Coronary artery (tissue), 2 donors: ENCODE data around the gene AHCY.

Source experiments
- DNase-seq: peaks from one replicate; pipeline ENCODE4 v3.0.0-alpha.2; 2017; ENCODE audit warnings: low spot score
- H3K27ac ChIP-seq, 2 donors: fragments of 200-600 bp; sonication (generic); one replicate each; pipeline ENCODE4 v1.5.1; 2016 to 2019
- H3K4me3 ChIP-seq: fragments of 200-600 bp; sonication (generic); 2 replicates; pipeline ENCODE4 v1.5.1; 2016; ENCODE audit warnings: mild to moderate bottlenecking, moderate library complexity
- TF ChIP-seq, protein P1 (sequence below): fragments of 200-600 bp; sonication (generic); IDR thresholded peaks from one replicate; pipeline ENCODE4 v1.5.1; 2019; ENCODE audit warnings: antibody characterized with exemption

AHCY gene

DNA sequence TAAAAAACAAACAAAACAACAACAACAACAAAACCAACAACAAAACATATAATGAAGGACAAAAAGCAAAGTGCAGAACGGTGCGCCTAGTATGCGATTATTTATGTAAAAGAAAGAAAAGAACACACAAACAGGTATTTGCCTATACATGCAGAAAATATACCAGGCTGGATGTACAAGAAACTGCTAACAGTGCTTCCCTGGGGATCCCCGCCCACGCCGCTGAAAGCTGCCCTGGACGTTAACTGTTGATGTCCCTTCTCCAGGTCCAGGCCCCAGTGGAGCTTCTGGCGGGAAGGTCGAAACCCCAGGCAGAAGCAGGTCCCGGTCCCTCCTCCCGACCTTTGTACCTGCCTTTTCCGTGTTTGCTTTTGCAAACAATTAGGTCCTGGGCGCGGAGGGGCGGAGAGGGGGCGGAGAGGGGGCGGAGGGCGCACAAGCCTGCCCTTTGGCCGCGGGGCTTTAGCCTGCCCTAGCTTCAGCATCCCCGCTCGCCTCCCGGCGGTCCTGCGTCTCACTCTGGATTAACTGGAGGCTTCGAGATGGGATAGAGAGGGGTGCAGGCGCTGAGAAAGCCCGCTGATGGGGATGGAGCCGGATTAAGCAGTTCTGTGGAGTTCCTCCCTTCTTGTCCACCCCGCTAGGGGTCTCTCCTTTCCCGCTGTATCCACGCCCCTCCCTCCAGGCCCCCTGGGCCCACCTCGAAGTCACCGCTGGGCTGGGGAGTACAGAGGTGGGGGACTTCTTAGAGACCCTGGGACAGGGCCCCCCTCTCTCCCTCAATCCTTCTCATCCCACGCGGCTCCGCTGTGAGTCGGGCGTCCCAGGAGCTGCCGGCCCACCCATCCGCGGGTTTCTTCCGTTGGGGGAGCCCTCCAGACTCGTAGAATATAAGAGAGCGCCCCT lies 8.2 kb upstream of the AHCY start:
- H3K4me3 ChIP-seq = peak overlapping the region; percentile 53
- no peak for DNase-seq
- TF ChIP-seq, protein P1, sequence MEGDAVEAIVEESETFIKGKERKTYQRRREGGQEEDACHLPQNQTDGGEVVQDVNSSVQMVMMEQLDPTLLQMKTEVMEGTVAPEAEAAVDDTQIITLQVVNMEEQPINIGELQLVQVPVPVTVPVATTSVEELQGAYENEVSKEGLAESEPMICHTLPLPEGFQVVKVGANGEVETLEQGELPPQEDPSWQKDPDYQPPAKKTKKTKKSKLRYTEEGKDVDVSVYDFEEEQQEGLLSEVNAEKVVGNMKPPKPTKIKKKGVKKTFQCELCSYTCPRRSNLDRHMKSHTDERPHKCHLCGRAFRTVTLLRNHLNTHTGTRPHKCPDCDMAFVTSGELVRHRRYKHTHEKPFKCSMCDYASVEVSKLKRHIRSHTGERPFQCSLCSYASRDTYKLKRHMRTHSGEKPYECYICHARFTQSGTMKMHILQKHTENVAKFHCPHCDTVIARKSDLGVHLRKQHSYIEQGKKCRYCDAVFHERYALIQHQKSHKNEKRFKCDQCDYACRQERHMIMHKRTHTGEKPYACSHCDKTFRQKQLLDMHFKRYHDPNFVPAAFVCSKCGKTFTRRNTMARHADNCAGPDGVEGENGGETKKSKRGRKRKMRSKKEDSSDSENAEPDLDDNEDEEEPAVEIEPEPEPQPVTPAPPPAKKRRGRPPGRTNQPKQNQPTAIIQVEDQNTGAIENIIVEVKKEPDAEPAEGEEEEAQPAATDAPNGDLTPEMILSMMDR = no peak
- H3K27ac ChIP-seq = no peak overlapping the region

DNA sequence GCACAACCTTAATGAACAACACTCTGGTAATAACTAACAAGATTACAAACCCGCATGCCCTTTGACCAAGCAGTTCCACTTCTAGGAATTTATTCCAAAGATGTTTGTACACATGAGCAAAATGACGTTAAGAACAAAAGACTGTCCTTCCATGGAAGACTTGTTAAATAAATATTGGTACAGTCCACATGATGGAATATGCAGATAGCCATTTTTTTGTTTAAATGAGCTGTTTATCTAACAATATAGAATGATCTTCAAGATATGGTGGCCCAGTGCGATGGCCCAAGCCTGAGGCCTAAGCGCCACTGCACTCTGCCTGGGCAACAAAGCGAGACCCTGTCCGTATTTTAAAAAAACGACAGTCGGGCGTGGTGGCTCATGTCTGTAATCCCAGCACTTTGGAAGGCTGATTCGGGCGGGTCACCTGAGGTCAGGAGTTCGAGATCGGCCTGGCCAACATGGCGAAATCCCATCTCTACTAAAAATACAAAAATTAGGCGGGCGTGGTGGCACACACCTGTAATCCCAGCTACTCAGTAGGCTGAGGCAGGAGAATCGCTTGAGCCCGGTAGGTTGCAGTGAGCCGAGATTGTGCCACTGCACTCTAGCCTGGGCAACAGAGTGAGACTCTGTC lies 7.4 kb upstream of the AHCY start:
- H3K27ac ChIP-seq = no peak overlapping the region
- TF ChIP-seq, protein P1 = no peak
- no peak for DNase-seq
- H3K4me3 ChIP-seq = no peak overlapping the region

DNA sequence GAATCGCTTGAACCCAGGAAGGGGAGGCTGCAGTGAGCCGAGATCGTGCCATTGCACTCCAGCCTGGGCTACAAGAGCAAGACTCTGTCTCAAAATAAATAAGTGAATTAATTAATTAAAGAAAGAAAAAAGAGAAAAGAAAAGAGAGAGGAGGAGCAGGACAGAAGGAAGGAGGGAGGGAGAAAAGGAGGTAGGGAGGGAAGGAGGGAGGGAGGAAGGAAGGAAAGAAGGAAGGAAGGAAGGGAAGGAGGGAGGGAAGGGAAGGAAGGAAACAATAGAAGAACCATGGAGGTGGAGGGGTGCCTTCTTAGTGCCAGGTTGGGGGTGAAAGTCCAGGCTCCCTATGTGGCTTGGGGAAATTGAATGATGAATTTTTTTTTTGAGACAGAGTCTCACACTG lies 6.5 kb upstream of the AHCY start:
- H3K4me3 ChIP-seq = no peak overlapping the region
- H3K27ac ChIP-seq = no peak overlapping the region
- TF ChIP-seq, protein P1 = no peak
- DNase-seq = no peak

DNA sequence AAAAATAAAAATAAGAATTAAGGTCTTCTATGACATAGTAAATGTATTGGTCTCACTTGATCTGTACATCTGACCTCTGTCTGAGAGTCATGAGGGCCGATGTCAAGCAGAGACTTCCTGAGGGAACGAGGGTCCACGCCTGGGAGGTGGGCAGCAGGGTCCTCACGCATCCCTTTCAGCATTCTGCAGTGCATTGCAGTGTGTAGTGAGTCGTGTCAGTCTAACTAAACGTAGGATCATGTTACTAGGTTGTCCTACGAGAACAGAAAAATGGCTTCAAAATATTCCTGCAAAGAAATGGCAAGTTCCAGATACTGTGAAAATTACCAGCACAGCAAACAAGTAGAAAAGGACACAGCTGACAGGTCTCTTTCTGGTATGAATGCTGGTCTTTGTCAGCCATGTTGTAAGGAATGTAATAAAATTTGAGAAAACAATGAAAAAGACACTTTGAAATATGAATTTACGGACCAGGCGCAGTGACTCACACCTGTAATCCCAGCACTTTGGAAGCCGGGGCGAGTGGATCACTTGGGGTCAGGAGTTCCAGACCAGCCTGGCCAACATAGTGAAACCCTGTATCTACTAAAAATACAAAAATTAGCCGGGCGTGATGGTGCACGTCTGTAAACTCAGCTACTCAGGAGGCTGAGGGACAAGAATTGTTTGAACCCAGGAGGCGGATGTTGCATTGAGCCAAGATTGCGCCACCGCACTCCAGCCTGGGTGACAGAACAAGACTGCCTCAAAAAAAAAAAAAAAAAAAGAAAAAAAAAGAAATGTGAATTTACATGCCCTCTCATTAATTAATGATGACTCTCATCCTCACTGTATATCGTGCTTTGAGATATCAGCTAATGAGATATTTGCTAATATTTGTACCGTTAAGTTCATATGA lies 2.4 kb upstream of the AHCY start:
- TF ChIP-seq, protein P1 = no peak
- no peak for DNase-seq
- Histone ChIP-seq H3K27ac (no peak overlapping the region), H3K4me3 (no peak overlapping the region)

DNA sequence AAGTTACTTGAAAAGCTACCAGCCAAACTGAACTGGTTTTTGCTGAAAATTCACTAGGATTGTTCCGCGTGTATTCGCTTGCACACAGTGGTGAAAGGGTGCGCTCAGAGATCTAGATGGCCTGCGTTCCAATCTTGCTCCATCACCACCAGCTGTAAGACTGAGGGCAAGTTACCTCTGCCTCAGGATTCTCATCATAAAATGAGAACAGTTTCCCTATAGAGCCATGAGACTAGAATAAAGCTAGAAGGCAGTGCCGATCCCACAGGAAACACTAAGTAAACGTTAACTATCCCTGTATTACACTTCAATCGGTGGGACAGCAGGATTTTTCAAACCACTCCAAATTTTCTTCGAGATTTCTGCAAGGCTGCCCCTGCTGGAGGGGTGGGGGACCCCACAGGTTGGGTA lies 838 bp downstream of the AHCY start:
- no peak for DNase-seq
- TF ChIP-seq, protein P1 = no peak
- Histone ChIP-seq H3K27ac (peak overlapping the region; percentile 80 to 99), H3K4me3 (peak overlapping the region; percentile 83)

DNA sequence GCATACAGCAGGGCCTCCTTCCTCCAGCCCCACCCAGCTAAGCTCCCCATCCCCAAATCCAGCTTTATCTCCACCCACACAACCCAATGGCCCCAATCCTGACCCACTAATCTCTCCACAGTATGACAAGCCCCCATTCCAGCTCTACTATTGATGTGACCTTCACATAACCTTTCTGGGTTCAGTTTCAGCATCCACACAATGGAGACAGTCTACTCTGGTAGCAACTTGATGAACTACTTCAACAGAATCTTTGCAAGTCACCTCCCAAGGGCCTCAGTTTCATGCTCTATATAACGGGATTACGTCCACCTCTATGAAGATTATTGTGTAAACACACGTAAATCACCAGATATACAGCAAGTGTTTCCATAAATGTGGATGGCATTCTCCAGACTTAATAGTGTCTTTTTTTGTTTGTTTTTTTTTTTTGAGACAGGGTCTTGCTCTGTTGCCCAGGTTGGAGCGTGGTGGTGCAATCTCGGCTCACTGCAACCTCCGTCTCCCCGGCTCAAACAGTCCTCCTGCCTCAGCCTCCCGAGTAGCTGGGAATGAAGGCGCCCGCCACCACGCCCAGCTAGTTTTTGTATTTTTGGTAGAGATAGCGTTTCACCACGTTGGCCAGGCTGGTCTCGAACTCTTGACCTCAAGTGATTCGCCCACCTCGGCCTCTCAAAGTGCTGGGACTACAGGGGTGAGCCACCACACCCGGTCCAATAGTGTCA lies 1.4 kb downstream of the AHCY start:
- H3K4me3 ChIP-seq = peak overlapping the region; percentile 83
- TF ChIP-seq, protein P1 = no peak
- H3K27ac ChIP-seq = peak overlapping the region in 1 of 2 donors; percentile 80
- DNase-seq = no peak
